Fibroblast of mammary gland (primary cell): ENCODE measurements around the gene GPC2.
A peak's percentile ranks its signal among the peaks of the same experiment; 100 is the strongest.

Experiments
- DNase-seq: peaks from one replicate; pipeline ENCODE4 v3.0.0-alpha.2; 2010; ENCODE audit warnings: low read depth
- H3K4me3 ChIP-seq: 2 replicates; pipeline ENCODE4 v1.5.1; 2011; ENCODE audit warnings: low read depth, mild to moderate bottlenecking, low read length, moderate library complexity; ENCODE audit not compliant: control insufficient read depth
- TF ChIP-seq, protein P1 (sequence below): conservative IDR thresholded peaks from 2 replicates; pipeline ENCODE4 v1.5.1; 2011; ENCODE audit warnings: low read depth, low read length, inconsistent platforms; ENCODE audit not compliant: control insufficient read depth, insufficient read depth

The GPC2 gene

DNA sequence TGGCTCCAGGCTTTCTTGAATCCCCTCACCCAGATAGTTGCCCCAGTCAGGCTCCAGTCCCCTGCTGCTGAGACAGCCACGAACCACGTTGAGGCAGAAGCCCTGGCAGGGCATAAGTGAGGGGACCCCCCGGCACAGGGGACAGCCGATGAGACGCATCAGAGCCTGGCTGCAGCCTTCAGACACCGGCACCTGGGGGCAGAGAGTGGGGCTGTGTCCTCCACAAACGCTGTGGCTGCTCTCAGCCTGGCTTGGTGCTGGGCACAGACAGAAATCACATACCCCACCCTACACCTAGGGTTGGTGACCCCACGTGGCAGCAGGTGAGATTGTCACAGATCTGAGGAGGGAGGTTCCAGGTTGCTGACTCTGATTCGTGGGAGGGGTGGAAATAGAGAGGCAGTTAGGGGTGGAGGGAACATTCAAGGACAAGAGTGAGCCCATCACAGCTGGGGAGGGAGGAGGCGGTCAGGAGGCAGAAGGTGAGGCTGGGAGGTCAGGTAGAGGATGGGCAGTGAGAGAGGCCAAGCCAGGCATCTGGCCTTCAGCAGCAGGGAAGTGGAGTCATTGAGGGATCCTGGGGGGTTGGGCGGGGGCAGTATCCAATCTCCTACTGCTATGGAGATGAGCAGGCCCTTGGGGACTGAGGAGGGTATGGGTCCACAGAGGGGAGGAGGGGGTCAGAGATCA lies 3.2 kb downstream of the GPC2 start:
- DNase-seq: no peak
- TF ChIP-seq, protein P1, sequence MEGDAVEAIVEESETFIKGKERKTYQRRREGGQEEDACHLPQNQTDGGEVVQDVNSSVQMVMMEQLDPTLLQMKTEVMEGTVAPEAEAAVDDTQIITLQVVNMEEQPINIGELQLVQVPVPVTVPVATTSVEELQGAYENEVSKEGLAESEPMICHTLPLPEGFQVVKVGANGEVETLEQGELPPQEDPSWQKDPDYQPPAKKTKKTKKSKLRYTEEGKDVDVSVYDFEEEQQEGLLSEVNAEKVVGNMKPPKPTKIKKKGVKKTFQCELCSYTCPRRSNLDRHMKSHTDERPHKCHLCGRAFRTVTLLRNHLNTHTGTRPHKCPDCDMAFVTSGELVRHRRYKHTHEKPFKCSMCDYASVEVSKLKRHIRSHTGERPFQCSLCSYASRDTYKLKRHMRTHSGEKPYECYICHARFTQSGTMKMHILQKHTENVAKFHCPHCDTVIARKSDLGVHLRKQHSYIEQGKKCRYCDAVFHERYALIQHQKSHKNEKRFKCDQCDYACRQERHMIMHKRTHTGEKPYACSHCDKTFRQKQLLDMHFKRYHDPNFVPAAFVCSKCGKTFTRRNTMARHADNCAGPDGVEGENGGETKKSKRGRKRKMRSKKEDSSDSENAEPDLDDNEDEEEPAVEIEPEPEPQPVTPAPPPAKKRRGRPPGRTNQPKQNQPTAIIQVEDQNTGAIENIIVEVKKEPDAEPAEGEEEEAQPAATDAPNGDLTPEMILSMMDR: no peak
- no peak overlapping the region for H3K4me3 ChIP-seq

DNA sequence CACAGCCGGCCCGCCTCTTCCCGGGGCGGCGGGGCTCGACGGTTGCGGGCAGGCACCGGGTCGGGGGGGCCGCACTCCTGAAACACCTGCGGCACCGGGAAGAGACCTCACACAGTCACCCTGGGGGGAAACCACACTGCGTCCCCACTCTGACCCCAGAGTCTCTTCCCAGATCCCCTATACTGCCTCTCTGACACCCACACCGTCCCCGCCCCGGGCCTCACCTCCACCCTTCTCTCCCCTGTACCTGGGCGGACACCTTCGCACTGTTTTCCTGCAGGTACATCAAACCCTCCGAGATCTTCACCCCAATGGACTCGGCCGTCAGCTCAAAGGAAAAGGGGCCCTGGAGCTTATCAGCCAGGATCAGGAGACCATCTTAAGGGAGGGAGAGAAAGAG lies 5.3 kb downstream of the GPC2 start:
- no peak overlapping the region for H3K4me3 ChIP-seq
- TF ChIP-seq, protein P1: no peak
- no peak for DNase-seq

DNA sequence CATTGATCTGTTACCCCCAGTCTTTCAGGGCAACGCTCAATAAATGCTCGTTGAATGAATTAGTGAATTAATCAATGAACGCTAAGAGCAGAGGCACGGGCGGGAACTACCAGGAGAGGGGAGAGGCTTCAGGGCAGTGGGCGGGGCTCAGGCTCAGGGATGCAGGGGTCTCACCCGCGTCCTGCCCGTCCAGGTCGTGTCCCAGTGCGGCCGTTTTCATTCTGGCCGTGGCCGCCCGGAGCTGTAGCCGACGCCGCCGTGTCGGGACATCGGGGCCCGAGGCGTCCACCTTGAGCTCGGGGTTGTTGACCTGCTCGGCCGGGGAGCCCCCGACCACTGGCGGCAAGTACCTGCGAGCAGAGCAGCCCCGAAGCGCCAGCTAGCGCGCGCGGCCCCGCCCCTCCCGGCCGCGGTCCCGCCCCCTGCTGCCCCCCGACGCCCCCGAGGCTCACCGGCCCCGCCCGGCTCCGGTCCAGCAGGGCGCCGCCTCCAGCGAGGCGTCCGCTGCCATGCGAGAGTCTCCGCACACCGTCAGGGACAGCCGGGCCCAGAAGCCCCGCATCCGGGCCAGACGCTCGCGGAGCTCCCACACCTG lies 6.0 kb downstream of the GPC2 start:
- TF ChIP-seq, protein P1: no peak
- H3K4me3 ChIP-seq: peak overlapping the region; percentile 15
- no peak for DNase-seq

GRCh38 chr7:100170101-100170897 lies 6.9 kb downstream of the GPC2 start:
- TF ChIP-seq, protein P1: no peak
- H3K4me3 ChIP-seq: no peak overlapping the region
- DNase-seq: no peak

DNA sequence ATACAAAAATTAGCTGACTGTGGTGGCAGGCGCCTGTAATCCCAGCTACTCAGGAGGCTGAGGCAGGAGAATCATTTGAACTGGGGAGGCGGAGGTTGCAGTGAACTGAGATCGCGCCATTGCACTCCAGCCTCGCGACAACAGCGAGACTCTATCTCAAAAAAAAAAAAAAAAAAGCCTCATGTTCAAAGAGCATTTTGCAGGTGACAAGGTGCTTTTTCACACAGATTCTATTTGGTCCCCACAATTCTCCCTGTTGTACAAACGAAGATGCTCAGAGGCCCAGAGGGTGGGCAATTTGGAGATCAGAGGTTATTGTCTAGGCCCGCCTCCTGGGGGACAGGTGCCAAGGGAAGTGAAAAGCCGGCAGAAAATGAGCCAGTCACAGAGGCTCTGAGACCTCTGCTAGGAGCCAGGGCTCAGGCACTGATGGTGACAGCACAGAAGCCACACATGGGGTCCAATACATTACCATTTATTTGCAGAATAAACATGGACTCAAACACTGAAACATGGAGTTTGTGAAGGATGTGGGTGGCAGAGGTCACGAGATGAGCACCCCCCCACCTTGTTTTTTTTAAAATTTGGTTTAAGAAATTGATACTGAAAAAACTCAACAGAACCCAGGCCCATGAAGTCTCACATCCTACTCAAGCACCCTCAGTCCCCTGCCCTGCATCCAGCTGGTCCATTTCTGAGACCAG lies 7.9 kb downstream of the GPC2 start:
- DNase-seq: no peak
- H3K4me3 ChIP-seq: no peak overlapping the region

DNA sequence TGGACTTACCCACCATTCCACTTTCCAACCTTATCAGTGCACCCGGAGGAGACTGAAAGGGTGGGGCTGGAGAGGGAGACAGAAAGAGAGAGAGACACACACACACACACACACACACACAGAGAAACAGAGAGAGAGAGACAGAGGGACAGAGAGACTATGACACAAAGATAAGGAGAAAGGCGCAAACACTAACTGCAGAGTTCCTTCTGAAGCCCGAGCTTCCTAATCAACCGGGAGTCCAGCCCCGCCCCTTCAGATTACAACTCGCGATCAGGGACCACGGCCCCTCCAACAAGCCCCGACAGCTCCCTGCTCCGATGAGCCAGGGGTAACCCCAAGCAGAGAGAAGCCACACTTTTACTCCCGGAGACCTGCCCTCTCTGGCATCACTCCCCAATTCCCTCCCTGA lies 9.3 kb downstream of the GPC2 start:
- DNase-seq: no peak
- TF ChIP-seq, protein P1: no peak
- H3K4me3 ChIP-seq: peak overlapping the region; percentile 46

More for the DNA sequence above, 7.9 kb downstream of the GPC2 start:
- TF ChIP-seq, protein P1: no peak
